ENCODE data around the gene PARP6. TPM values are rescaled to one million over a fixed set of nuclear protein-coding genes. Genes with fewer than 3 reads are reported as not detected.

The PARP6 gene
- total and polyA plus RNA-seq, 4 donors, result 33.7 to 73.9 (median 59.9) TPM

GRCh38 chr15:72285402-72285801 is 13.0 kb upstream of the PARP6 start:
- ATAC-seq (ENCODE audit: insufficient read depth, low FRiP score) (no peak), DNase-seq (no peak)
- Histone ChIP-seq H3K27ac (ENCODE audit: low read depth in 1 of 2, low read length in 1 of 2) (no peak overlapping the region), H3K9me3 (ENCODE audit: control insufficient read depth in 4 of 4, insufficient read depth in 3 of 4, low read length in 3 of 4) (no peaks in the 10 kb centered on the region), H3K27me3 (ENCODE audit: control insufficient read depth in 3 of 3, insufficient read depth in 3 of 3, low read length in 2 of 3) (no peaks in the 10 kb centered on the region), H3K4me1 (ENCODE audit: control insufficient read depth in 5 of 5, insufficient read depth in 5 of 5, low read length in 5 of 5) (no peaks in the 10 kb centered on the region), H3K4me3 (no peak overlapping the region), H3K36me3 (ENCODE audit: control insufficient read depth in 4 of 4, insufficient read depth in 4 of 4, low read length in 4 of 4) (peaks cover 0 to 6% (median 1%) of the 10 kb centered on the region in 4 donors), H3K9ac (ENCODE audit: insufficient read depth in 1 of 2, low read length in 2 of 2) (no peak overlapping the region)
- 60 to 70% methylated on average over 3 of the region's 3 CpGs for WGBS, 2 donors
- TF ChIP-seq CTCF (IDR thresholded peaks at IDR 0.05; ENCODE audit: control extremely low read depth, extremely low read depth), result no peak

- DNase-seq (no peak), ATAC-seq (ENCODE audit: insufficient read depth, low FRiP score) (no peak)
- no peak for TF ChIP-seq CTCF (IDR thresholded peaks at IDR 0.05; ENCODE audit: control extremely low read depth, extremely low read depth)
- no peaks in the 10 kb centered on the region for H3K9me3 ChIP-seq (ENCODE audit: control insufficient read depth in 4 of 4, insufficient read depth in 3 of 4, low read length in 3 of 4)
- no peak overlapping the region for H3K9ac ChIP-seq (ENCODE audit: insufficient read depth in 1 of 2, low read length in 2 of 2)
- no peaks in the 10 kb centered on the region for H3K4me1 ChIP-seq (ENCODE audit: control insufficient read depth in 5 of 5, insufficient read depth in 5 of 5, low read length in 5 of 5)
- 93 to 96% methylated on average over 1 of the region's 1 CpG for WGBS, 2 donors
- H3K4me3 ChIP-seq, result no peak overlapping the region
- no peak overlapping the region for H3K27ac ChIP-seq (ENCODE audit: low read depth in 1 of 2, low read length in 1 of 2)
- peaks cover 0 to 6% (median 1%) of the 10 kb centered on the region in 4 donors for H3K36me3 ChIP-seq (ENCODE audit: control insufficient read depth in 4 of 4, insufficient read depth in 4 of 4, low read length in 4 of 4)
- no peaks in the 10 kb centered on the region for H3K27me3 ChIP-seq (ENCODE audit: control insufficient read depth in 3 of 3, insufficient read depth in 3 of 3, low read length in 2 of 3)
Observed at GRCh38 chr15:72284781-72285180, 12.4 kb upstream of the PARP6 start.

- H3K4me1 ChIP-seq (ENCODE audit: control insufficient read depth in 5 of 5, insufficient read depth in 5 of 5, low read length in 5 of 5), result no peaks in the 10 kb centered on the region
- 91 to 92% methylated on average over 3 of the region's 3 CpGs for WGBS, 2 donors
- no peak for ATAC-seq (ENCODE audit: insufficient read depth, low FRiP score)
- DNase-seq, result no peak
- H3K9me3 ChIP-seq (ENCODE audit: control insufficient read depth in 4 of 4, insufficient read depth in 3 of 4, low read length in 3 of 4), result no peaks in the 10 kb centered on the region
- no peak overlapping the region for H3K27ac ChIP-seq (ENCODE audit: low read depth in 1 of 2, low read length in 1 of 2)
- H3K27me3 ChIP-seq (ENCODE audit: control insufficient read depth in 3 of 3, insufficient read depth in 3 of 3, low read length in 2 of 3), result no peaks in the 10 kb centered on the region
- H3K4me3 ChIP-seq, result no peak overlapping the region
- no peak for TF ChIP-seq CTCF (IDR thresholded peaks at IDR 0.05; ENCODE audit: control extremely low read depth, extremely low read depth)
- H3K36me3 ChIP-seq (ENCODE audit: control insufficient read depth in 4 of 4, insufficient read depth in 4 of 4, low read length in 4 of 4), result peaks cover 0 to 3% (median 0%) of the 10 kb centered on the region in 4 donors
- no peak overlapping the region for H3K9ac ChIP-seq (ENCODE audit: insufficient read depth in 1 of 2, low read length in 2 of 2)
Observed at GRCh38 chr15:72281713-72282112, 9.4 kb upstream of the PARP6 start.

- H3K36me3 ChIP-seq (ENCODE audit: control insufficient read depth in 4 of 4, insufficient read depth in 4 of 4, low read length in 4 of 4), result peaks cover 0 to 3% (median 0%) of the 10 kb centered on the region in 4 donors
- H3K9ac ChIP-seq (ENCODE audit: insufficient read depth in 1 of 2, low read length in 2 of 2), result no peak overlapping the region
- no peak for ATAC-seq (ENCODE audit: insufficient read depth, low FRiP score)
- H3K4me1 ChIP-seq (ENCODE audit: control insufficient read depth in 5 of 5, insufficient read depth in 5 of 5, low read length in 5 of 5), result no peaks in the 10 kb centered on the region
- H3K9me3 ChIP-seq (ENCODE audit: control insufficient read depth in 4 of 4, insufficient read depth in 3 of 4, low read length in 3 of 4), result no peaks in the 10 kb centered on the region
- no peaks in the 10 kb centered on the region for H3K27me3 ChIP-seq (ENCODE audit: control insufficient read depth in 3 of 3, insufficient read depth in 3 of 3, low read length in 2 of 3)
- DNase-seq, result no peak
- TF ChIP-seq CTCF (IDR thresholded peaks at IDR 0.05; ENCODE audit: control extremely low read depth, extremely low read depth), result no peak
- H3K27ac ChIP-seq (ENCODE audit: low read depth in 1 of 2, low read length in 1 of 2), result no peak overlapping the region
- H3K4me3 ChIP-seq, result no peak overlapping the region
- 78 to 80% methylated on average over 2 of the region's 2 CpGs for WGBS, 2 donors
Observed at GRCh38 chr15:72280751-72281150, 8.4 kb upstream of the PARP6 start.
